ENCODE results near the gene HLCS. TPM values are rescaled to one million over a fixed set of nuclear protein-coding genes. Genes with fewer than 3 reads are reported as not detected.

Gene HLCS
- total and polyA plus RNA-seq, 10 of the 15 experiments (the other 5 are each of a cell fraction or from before 2014, with no cell fraction given): 1.5 to 12.7 (median 9.6) TPM

GRCh38 chr21:37009740-37010341 lies 43.4 kb upstream of the HLCS start (continued):
- no peak for TF ChIP-seq STAT3 (IDR thresholded peaks at IDR 0.05; ENCODE audit: low read depth, low read length)
- no peak for TF ChIP-seq ZSCAN29 (IDR thresholded peaks at IDR 0.05)
- peak; percentile 51; the same call in 1 of the 2 replicates for TF ChIP-seq LARP7 (IDR thresholded peaks at IDR 0.05)
- peak; percentile 46 for TF ChIP-seq PKNOX1 (IDR thresholded peaks at IDR 0.05)
- TF ChIP-seq NFIC (IDR thresholded peaks at IDR 0.05; ENCODE audit: low read depth, low read length): no peak
- no peak for TF ChIP-seq PAX8 (IDR thresholded peaks at IDR 0.05)
- TF ChIP-seq NBN (IDR thresholded peaks at IDR 0.05): peak; percentile 79; the same call in 1 of the 2 replicates
- TF ChIP-seq TBL1XR1 (IDR thresholded peaks at IDR 0.05; ENCODE audit: low read depth, low read length): no peak
- no peak for TF ChIP-seq CBFB (IDR thresholded peaks at IDR 0.05; ENCODE audit: low read depth)
- TF ChIP-seq ZBTB33 (IDR thresholded peaks at IDR 0.05): no peak
- no peak for TF ChIP-seq SREBF2 (IDR thresholded peaks at IDR 0.05; ENCODE audit: low read length)
- 0 out of 2 replicates have a peak, but pooled peaks have one; percentile 28 for TF ChIP-seq ATF7 (IDR thresholded peaks at IDR 0.05; ENCODE audit: low read depth)
- TF ChIP-seq, protein P1, sequence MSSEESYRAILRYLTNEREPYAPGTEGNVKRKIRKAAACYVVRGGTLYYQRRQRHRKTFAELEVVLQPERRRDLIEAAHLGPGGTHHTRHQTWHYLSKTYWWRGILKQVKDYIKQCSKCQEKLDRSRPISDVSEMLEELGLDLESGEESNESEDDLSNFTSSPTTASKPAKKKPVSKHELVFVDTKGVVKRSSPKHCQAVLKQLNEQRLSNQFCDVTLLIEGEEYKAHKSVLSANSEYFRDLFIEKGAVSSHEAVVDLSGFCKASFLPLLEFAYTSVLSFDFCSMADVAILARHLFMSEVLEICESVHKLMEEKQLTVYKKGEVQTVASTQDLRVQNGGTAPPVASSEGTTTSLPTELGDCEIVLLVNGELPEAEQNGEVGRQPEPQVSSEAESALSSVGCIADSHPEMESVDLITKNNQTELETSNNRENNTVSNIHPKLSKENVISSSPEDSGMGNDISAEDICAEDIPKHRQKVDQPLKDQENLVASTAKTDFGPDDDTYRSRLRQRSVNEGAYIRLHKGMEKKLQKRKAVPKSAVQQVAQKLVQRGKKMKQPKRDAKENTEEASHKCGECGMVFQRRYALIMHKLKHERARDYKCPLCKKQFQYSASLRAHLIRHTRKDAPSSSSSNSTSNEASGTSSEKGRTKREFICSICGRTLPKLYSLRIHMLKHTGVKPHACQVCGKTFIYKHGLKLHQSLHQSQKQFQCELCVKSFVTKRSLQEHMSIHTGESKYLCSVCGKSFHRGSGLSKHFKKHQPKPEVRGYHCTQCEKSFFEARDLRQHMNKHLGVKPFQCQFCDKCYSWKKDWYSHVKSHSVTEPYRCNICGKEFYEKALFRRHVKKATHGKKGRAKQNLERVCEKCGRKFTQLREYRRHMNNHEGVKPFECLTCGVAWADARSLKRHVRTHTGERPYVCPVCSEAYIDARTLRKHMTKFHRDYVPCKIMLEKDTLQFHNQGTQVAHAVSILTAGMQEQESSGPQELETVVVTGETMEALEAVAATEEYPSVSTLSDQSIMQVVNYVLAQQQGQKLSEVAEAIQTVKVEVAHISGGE (CRISPR knock-in tag; IDR thresholded peaks at IDR 0.05): no peak
- TF ChIP-seq HDAC6 (IDR thresholded peaks at IDR 0.05; ENCODE audit: unreplicated experiment): no peak
- no peak for TF ChIP-seq GABPA (IDR thresholded peaks at IDR 0.05; ENCODE audit: low read depth)
- TF ChIP-seq CEBPB (IDR thresholded peaks at IDR 0.05; ENCODE audit: borderline replicate concordance in 1 of 2, low read depth in 2 of 2, low read length in 2 of 2): no peak
- TF ChIP-seq, protein P2, sequence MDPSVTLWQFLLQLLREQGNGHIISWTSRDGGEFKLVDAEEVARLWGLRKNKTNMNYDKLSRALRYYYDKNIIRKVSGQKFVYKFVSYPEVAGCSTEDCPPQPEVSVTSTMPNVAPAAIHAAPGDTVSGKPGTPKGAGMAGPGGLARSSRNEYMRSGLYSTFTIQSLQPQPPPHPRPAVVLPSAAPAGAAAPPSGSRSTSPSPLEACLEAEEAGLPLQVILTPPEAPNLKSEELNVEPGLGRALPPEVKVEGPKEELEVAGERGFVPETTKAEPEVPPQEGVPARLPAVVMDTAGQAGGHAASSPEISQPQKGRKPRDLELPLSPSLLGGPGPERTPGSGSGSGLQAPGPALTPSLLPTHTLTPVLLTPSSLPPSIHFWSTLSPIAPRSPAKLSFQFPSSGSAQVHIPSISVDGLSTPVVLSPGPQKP (IDR thresholded peaks at IDR 0.05; ENCODE audit: low read depth, low read length): no peak
- TF ChIP-seq POLR2AphosphoS5 (IDR thresholded peaks at IDR 0.05; ENCODE audit: low read length): no peak
- no peak for TF ChIP-seq NFYA (IDR thresholded peaks at IDR 0.05; ENCODE audit: borderline replicate concordance, low read depth, low read length)
- TF ChIP-seq, protein P3, sequence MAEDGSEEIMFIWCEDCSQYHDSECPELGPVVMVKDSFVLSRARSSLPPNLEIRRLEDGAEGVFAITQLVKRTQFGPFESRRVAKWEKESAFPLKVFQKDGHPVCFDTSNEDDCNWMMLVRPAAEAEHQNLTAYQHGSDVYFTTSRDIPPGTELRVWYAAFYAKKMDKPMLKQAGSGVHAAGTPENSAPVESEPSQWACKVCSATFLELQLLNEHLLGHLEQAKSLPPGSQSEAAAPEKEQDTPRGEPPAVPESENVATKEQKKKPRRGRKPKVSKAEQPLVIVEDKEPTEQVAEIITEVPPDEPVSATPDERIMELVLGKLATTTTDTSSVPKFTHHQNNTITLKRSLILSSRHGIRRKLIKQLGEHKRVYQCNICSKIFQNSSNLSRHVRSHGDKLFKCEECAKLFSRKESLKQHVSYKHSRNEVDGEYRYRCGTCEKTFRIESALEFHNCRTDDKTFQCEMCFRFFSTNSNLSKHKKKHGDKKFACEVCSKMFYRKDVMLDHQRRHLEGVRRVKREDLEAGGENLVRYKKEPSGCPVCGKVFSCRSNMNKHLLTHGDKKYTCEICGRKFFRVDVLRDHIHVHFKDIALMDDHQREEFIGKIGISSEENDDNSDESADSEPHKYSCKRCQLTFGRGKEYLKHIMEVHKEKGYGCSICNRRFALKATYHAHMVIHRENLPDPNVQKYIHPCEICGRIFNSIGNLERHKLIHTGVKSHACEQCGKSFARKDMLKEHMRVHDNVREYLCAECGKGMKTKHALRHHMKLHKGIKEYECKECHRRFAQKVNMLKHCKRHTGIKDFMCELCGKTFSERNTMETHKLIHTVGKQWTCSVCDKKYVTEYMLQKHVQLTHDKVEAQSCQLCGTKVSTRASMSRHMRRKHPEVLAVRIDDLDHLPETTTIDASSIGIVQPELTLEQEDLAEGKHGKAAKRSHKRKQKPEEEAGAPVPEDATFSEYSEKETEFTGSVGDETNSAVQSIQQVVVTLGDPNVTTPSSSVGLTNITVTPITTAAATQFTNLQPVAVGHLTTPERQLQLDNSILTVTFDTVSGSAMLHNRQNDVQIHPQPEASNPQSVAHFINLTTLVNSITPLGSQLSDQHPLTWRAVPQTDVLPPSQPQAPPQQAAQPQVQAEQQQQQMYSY (CRISPR knock-in tag; IDR thresholded peaks at IDR 0.05): no peak
- TF ChIP-seq POLR2A (IDR thresholded peaks at IDR 0.05; ENCODE audit: low read depth, low read length): no peak
- TF ChIP-seq TCF12 (IDR thresholded peaks at IDR 0.05; ENCODE audit: low read depth, low read length): no peak

All from GM12878 (cell line).